MM.1S (cell line): ENCODE results near the gene FLRT2.

ENCODE experiments used
- DNase-seq: peaks from one replicate; pipeline ENCODE4 v3.0.0-alpha.2; 2015
- H2AFZ ChIP-seq: fragments of 300-600 bp; sonication (generic); 2 replicates; pipeline ENCODE4 v1.6.0; 2016; ENCODE audit warnings: antibody characterized with exemption, low read length
- H3F3A ChIP-seq: fragments of 300-600 bp; sonication (generic); 2 replicates; pipeline ENCODE4 v1.6.1; 2016; ENCODE audit warnings: mild to moderate bottlenecking, antibody characterized with exemption, low read length, moderate library complexity, mixed read lengths; ENCODE audit not compliant: insufficient read depth
- H3K27ac ChIP-seq: fragments of 300-600 bp; sonication (generic); 2 replicates; pipeline ENCODE4 v1.5.1; 2016; ENCODE audit warnings: mild to moderate bottlenecking, low read length
- H3K27me3 ChIP-seq: fragments of 300-600 bp; sonication (generic); replicated peaks from 2 replicates; pipeline ENCODE4 v1.6.0; 2016; ENCODE audit warnings: low read length; ENCODE audit not compliant: insufficient read depth
- H3K36me3 ChIP-seq: fragments of 300-600 bp; sonication (generic); replicated peaks from 2 replicates; pipeline ENCODE4 v1.6.1; 2016; ENCODE audit warnings: mild to moderate bottlenecking, low read length, mixed read lengths; ENCODE audit not compliant: insufficient read depth
- H3K4me1 ChIP-seq: fragments of 300-600 bp; sonication (generic); 2 replicates; pipeline ENCODE4 v1.6.1; 2016; ENCODE audit warnings: low read length, mixed read lengths
- H3K4me2 ChIP-seq: fragments of 300-600 bp; sonication (generic); 2 replicates; pipeline ENCODE4 v1.6.0; 2016; ENCODE audit warnings: low read depth, low read length
- H3K4me3 ChIP-seq: fragments of 300-600 bp; sonication (generic); 2 replicates; pipeline ENCODE4 v1.5.1; 2016; ENCODE audit warnings: low read length, mixed read lengths
- H3K79me2 ChIP-seq: fragments of 300-600 bp; sonication (generic); 2 replicates; pipeline ENCODE4 v1.6.1; 2016; ENCODE audit warnings: mixed run types, low read length, mixed read lengths
- H3K9ac ChIP-seq: fragments of 300-600 bp; sonication (generic); 2 replicates; pipeline ENCODE4 v1.6.1; 2016; ENCODE audit warnings: low read length, mixed read lengths
- H3K9me2 ChIP-seq: fragments of 300-600 bp; sonication (generic); replicated peaks from 2 replicates; pipeline ENCODE4 v1.6.1; 2016; ENCODE audit warnings: mild to moderate bottlenecking, low read length, mixed read lengths; ENCODE audit not compliant: insufficient read depth
- H3K9me3 ChIP-seq: fragments of 300-600 bp; sonication (generic); replicated peaks from 2 replicates; pipeline ENCODE4 v1.6.1; 2016; ENCODE audit warnings: mild to moderate bottlenecking, low read length, mixed read lengths; ENCODE audit not compliant: insufficient read depth
- H4K20me1 ChIP-seq: fragments of 300-600 bp; sonication (generic); 2 replicates; pipeline ENCODE4 v1.6.1; 2016; ENCODE audit warnings: mild to moderate bottlenecking, low read length, moderate library complexity, mixed read lengths; ENCODE audit not compliant: insufficient read depth
- CTCF ChIP-seq: fragments of 300-600 bp; sonication (generic); IDR thresholded peaks from 2 replicates; pipeline ENCODE4 v1.5.1; 2016; ENCODE audit warnings: antibody characterized with exemption, low read length, mixed read lengths
- EZH2 ChIP-seq: fragments of 300-600 bp; sonication (generic); optimal IDR thresholded peaks from 2 replicates; pipeline ENCODE3; 2017; ENCODE audit warnings: low read depth, mild to moderate bottlenecking, antibody characterized with exemption, low read length, mixed read lengths
- EZH2phosphoT487 ChIP-seq: fragments of 300-600 bp; sonication (generic); IDR thresholded peaks from 2 replicates; pipeline ENCODE4 v1.6.1; 2018; ENCODE audit warnings: antibody characterized with exemption, low read length

Gene FLRT2

GRCh38 chr14:85556267-85556666 is 26.3 kb downstream of the FLRT2 start:
- no peak overlapping the region for H3K9ac ChIP-seq
- no peak overlapping the region for H3K27ac ChIP-seq
- no peaks in the 10 kb centered on the region for H3K9me3 ChIP-seq
- TF ChIP-seq EZH2phosphoT487 (no peak), EZH2 (no peak), CTCF (no peak)
- H3K36me3 ChIP-seq, result no peaks in the 10 kb centered on the region
- H3F3A ChIP-seq, result no peaks in the 10 kb centered on the region
- no peaks in the 10 kb centered on the region for H3K4me1 ChIP-seq
- no peak overlapping the region for H2AFZ ChIP-seq
- DNase-seq, result no peak
- H3K79me2 ChIP-seq, result no peaks in the 10 kb centered on the region
- H3K9me2 ChIP-seq, result no peaks in the 10 kb centered on the region
- H3K4me3 ChIP-seq, result no peak overlapping the region
- H4K20me1 ChIP-seq, result no peaks in the 10 kb centered on the region
- no peaks in the 10 kb centered on the region for H3K27me3 ChIP-seq
- H3K4me2 ChIP-seq, result no peak overlapping the region

- no peak for TF ChIP-seq EZH2
- TF ChIP-seq CTCF, result no peak
- no peak for DNase-seq
- no peaks in the 10 kb centered on the region for H3K79me2 ChIP-seq
- H4K20me1 ChIP-seq, result no peaks in the 10 kb centered on the region
- no peak overlapping the region for H3K4me3 ChIP-seq
- no peaks in the 10 kb centered on the region for H3K9me3 ChIP-seq
- H3F3A ChIP-seq, result no peaks in the 10 kb centered on the region
- no peak overlapping the region for H2AFZ ChIP-seq
- no peak overlapping the region for H3K9ac ChIP-seq
- no peak overlapping the region for H3K4me2 ChIP-seq
- H3K27me3 ChIP-seq, result no peaks in the 10 kb centered on the region
- H3K4me1 ChIP-seq, result no peaks in the 10 kb centered on the region
- no peaks in the 10 kb centered on the region for H3K9me2 ChIP-seq
- H3K27ac ChIP-seq, result no peak overlapping the region
- no peaks in the 10 kb centered on the region for H3K36me3 ChIP-seq
Observed at GRCh38 chr14:85558505-85558904, 28.6 kb downstream of the FLRT2 start.

- Histone ChIP-seq H3K27ac (no peak overlapping the region), H3K27me3 (no peaks in the 10 kb centered on the region), H4K20me1 (no peaks in the 10 kb centered on the region), H3K79me2 (no peaks in the 10 kb centered on the region), H3K36me3 (no peaks in the 10 kb centered on the region), H3K4me2 (no peak overlapping the region), H3K9ac (no peak overlapping the region), H3K4me3 (no peak overlapping the region), H3K4me1 (no peaks in the 10 kb centered on the region), H3K9me2 (no peaks in the 10 kb centered on the region), H3F3A (no peaks in the 10 kb centered on the region), H2AFZ (no peak overlapping the region), H3K9me3 (no peaks in the 10 kb centered on the region)
- no peak for DNase-seq
- no peak for TF ChIP-seq CTCF
- TF ChIP-seq EZH2, result no peak
- TF ChIP-seq EZH2phosphoT487, result no peak
Observed at GRCh38 chr14:85562630-85563029, 32.7 kb downstream of the FLRT2 start.
